Suprapubic skin (tissue), 4 donors: ENCODE results near the gene HSPG2. TPM values are rescaled to one million over a fixed set of nuclear protein-coding genes. Genes with fewer than 3 reads are reported as not detected.
A peak's percentile ranks its signal among the peaks of the same experiment; 100 is the strongest.

Experiments used
- DNase-seq, 2 donors: peaks; one replicate each; pipeline ENCODE4 v3.0.0-alpha.2; 2019; ENCODE audit warnings: low spot score in 2 of 2
- H3K27ac ChIP-seq: fragments of 200-600 bp; sonication (generic); one replicate; pipeline ENCODE4 v1.5.1; 2019
- H3K27me3 ChIP-seq: fragments of 200-600 bp; sonication (generic); one replicate; pipeline ENCODE4 v1.5.1; 2019
- H3K36me3 ChIP-seq: fragments of 200-600 bp; sonication (generic); one replicate; pipeline ENCODE4 v1.5.1; 2019
- H3K4me1 ChIP-seq: fragments of 200-600 bp; sonication (generic); one replicate; pipeline ENCODE4 v1.5.1; 2019
- H3K4me3 ChIP-seq: fragments of 200-600 bp; sonication (generic); one replicate; pipeline ENCODE4 v1.5.1; 2019; ENCODE audit warnings: mild to moderate bottlenecking
- H3K9me3 ChIP-seq: fragments of 200-600 bp; sonication (generic); one replicate; pipeline ENCODE4 v1.5.1; 2019
- EP300 ChIP-seq: sonication (generic); formaldehyde crosslinking; IDR thresholded peaks from one replicate; pipeline ENCODE4 v1.6.1; 2017; ENCODE audit warnings: antibody characterized with exemption
- POLR2A ChIP-seq, 2 donors: fragments of 450-650 bp; IDR thresholded peaks; one replicate each; pipeline ENCODE4 v1.6.1; 2017; ENCODE audit warnings: antibody characterized with exemption in 2 of 2, mild to moderate bottlenecking in 2 of 2, moderate library complexity in 2 of 2
- POLR2AphosphoS5 ChIP-seq, 3 donors: sonication (generic); formaldehyde crosslinking; IDR thresholded peaks; one replicate each; pipeline ENCODE4 v1.6.1; 2017; ENCODE audit warnings: antibody characterized with exemption in 3 of 3
- WGBS: methylation state at CpG from one replicate; pipeline ENCODE4 v1.1.5; 2018; 5-methylcytosine and 5-hydroxymethylcytosine counted together
- total RNA-seq, 4 donors: library from RNA; depleted of rRNA; stranded (reverse); fragments of >200 nt; gene quantifications; one replicate each; pipeline ENCODE4 v1.1.0, GENCODE V29; 2016
- TF ChIP-seq, protein P1 (sequence below), 2 donors: fragments of 200-600 bp in 1 of 2; fragments of 450-650 bp in 1 of 2; sonication (generic) in 1 of 2; IDR thresholded peaks; one replicate each; pipeline ENCODE4 v1.5.1; 2016 to 2019; ENCODE audit warnings: antibody characterized with exemption in 2 of 2, mild to moderate bottlenecking in 1 of 2, moderate library complexity in 1 of 2

HSPG2 gene
- total RNA-seq, 4 donors from 2014 or later: 97.5 to 164 (median 131) TPM

DNA sequence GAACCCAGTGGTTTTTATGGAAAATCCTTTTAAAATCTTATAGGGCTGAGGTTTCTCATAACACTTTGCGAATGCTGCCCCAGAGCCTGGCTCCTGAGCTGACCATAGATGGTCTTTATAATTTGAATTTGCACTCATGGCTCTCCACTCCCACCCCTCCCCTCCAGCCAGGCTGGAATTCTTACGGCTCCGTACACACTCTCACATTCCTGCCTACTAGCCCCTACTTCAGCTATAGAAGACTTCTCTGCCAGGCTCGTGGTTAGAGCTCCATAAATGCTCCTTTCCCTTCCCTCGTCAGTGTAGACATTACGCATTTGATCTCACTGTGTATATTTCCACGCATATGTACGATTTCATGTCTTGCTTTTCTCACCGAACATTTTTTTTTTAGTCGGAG is 5.4 kb upstream of the HSPG2 start:
- no peaks in the 10 kb centered on the region for H3K27me3 ChIP-seq
- H3K9me3 ChIP-seq: no peaks in the 10 kb centered on the region
- 85% methylated on average over 10 of the region's 10 CpGs for WGBS
- peaks cover 53% of the 10 kb centered on the region for H3K4me1 ChIP-seq
- no peak overlapping the region for H3K4me3 ChIP-seq
- TF ChIP-seq EP300 (no peak), POLR2AphosphoS5 (IDR thresholded peaks at IDR 0.05) (no peak), POLR2A (IDR thresholded peaks at IDR 0.05) (no peak)
- TF ChIP-seq, protein P1, sequence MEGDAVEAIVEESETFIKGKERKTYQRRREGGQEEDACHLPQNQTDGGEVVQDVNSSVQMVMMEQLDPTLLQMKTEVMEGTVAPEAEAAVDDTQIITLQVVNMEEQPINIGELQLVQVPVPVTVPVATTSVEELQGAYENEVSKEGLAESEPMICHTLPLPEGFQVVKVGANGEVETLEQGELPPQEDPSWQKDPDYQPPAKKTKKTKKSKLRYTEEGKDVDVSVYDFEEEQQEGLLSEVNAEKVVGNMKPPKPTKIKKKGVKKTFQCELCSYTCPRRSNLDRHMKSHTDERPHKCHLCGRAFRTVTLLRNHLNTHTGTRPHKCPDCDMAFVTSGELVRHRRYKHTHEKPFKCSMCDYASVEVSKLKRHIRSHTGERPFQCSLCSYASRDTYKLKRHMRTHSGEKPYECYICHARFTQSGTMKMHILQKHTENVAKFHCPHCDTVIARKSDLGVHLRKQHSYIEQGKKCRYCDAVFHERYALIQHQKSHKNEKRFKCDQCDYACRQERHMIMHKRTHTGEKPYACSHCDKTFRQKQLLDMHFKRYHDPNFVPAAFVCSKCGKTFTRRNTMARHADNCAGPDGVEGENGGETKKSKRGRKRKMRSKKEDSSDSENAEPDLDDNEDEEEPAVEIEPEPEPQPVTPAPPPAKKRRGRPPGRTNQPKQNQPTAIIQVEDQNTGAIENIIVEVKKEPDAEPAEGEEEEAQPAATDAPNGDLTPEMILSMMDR (IDR thresholded peaks at IDR 0.05): no peak
- H3K36me3 ChIP-seq: no peaks in the 10 kb centered on the region
- no peak overlapping the region for H3K27ac ChIP-seq
- no peak for DNase-seq

DNA sequence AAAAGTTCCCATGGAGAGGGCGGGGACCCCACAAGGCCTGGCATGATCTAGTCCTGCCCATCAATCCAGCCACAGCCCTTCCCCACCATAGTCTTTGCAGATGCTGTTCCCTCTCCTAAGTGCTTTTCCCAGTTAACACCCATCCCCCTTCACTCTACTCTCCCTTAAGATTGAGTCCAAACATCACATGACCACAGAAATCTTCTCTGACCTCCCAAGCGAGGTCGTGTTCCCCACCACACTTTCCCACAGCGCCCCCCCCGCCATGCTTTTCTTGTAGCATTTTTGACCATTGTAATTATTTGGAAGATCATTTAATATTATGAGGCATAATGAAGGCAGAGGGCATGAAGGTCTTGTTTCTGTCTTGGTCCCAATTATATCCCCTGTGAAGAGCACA is 4.3 kb upstream of the HSPG2 start:
- DNase-seq: no peak
- Histone ChIP-seq H3K9me3 (no peaks in the 10 kb centered on the region), H3K4me1 (peaks cover 53% of the 10 kb centered on the region), H3K27me3 (no peaks in the 10 kb centered on the region), H3K27ac (no peak overlapping the region), H3K36me3 (no peaks in the 10 kb centered on the region), H3K4me3 (no peak overlapping the region)
- TF ChIP-seq POLR2A (IDR thresholded peaks at IDR 0.05) (no peak), POLR2AphosphoS5 (IDR thresholded peaks at IDR 0.05) (no peak), EP300 (no peak)
- TF ChIP-seq, protein P1 (IDR thresholded peaks at IDR 0.05): no peak
- 88% methylated on average over 5 of the region's 5 CpGs for WGBS

DNA sequence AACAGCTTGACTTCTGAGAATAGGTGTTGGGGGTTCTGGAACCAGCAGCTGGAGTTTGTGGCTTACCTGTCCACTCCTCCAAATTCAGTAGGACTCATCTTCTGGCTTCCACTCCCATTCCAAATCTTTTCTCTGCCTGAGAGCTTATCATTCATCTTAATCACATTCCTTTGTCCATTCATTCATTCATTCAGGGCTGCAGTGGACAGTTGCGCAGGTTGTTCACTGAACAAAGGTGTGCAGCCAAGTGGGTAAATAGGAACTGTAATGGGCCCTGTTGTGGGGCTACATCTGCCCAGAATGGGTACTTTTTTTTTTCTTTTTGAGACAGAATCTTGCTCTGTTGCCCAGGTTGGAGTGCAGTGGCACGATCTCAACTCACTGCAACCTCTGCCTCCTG is 3.4 kb upstream of the HSPG2 start:
- Histone ChIP-seq H3K27me3 (no peaks in the 10 kb centered on the region), H3K9me3 (no peaks in the 10 kb centered on the region), H3K4me1 (peaks cover 61% of the 10 kb centered on the region), H3K36me3 (no peaks in the 10 kb centered on the region), H3K27ac (peak overlapping the region; percentile 89), H3K4me3 (no peak overlapping the region)
- TF ChIP-seq POLR2A (IDR thresholded peaks at IDR 0.05) (no peak), EP300 (no peak), POLR2AphosphoS5 (IDR thresholded peaks at IDR 0.05) (no peak)
- TF ChIP-seq, protein P1 (IDR thresholded peaks at IDR 0.05): no peak
- DNase-seq: no peak
- WGBS: 97% methylated on average over 2 of the region's 2 CpGs

DNA sequence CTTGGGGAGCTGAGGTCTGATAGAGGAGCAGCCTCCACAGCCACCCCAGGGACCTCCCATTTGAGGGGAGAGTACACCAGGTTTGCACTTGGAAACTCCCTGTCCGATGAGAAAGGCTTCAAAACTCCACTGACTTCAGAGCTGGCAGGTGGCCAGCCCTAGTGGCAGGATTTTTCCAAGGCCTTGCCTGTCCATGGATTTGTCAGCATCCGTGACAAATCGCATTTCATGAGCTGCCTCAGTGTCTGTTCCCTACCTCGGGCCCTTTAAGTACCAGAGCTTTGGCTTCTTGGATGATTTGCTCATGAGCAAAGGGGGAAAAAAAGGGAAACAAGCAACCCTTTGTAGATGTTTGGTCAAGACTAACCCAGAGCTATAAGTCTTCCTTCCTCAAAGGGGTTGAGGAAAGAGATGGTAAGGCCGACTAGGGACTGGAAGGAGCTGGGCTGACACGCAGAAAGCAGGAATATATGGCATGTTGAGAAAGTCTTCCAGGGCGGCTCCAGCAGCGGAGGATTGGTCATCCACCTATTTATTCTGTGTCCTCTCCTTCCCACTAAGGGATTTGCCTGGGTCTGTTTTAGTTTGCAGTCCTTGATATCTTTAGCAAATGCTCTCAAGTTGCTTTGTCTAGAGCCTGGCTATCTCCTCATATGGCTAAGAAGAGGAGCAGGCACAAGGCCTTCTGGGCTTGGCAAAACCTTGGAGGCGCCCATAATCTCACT is 2.7 kb upstream of the HSPG2 start:
- DNase-seq: peak; percentile 93 to 94
- peaks cover 68% of the 10 kb centered on the region for H3K4me1 ChIP-seq
- TF ChIP-seq POLR2A (IDR thresholded peaks at IDR 0.05) (no peak), POLR2AphosphoS5 (IDR thresholded peaks at IDR 0.05) (peak in 2 of 3 donors; percentile 15 to 74), EP300 (no peak)
- TF ChIP-seq, protein P1 (IDR thresholded peaks at IDR 0.05): peak; percentile 47 to 52
- no peaks in the 10 kb centered on the region for H3K36me3 ChIP-seq
- no peaks in the 10 kb centered on the region for H3K27me3 ChIP-seq
- H3K4me3 ChIP-seq: no peak overlapping the region
- WGBS: 48% methylated on average over 9 of the region's 9 CpGs
- H3K9me3 ChIP-seq: no peaks in the 10 kb centered on the region
- peak overlapping the region; percentile 89 for H3K27ac ChIP-seq

DNA sequence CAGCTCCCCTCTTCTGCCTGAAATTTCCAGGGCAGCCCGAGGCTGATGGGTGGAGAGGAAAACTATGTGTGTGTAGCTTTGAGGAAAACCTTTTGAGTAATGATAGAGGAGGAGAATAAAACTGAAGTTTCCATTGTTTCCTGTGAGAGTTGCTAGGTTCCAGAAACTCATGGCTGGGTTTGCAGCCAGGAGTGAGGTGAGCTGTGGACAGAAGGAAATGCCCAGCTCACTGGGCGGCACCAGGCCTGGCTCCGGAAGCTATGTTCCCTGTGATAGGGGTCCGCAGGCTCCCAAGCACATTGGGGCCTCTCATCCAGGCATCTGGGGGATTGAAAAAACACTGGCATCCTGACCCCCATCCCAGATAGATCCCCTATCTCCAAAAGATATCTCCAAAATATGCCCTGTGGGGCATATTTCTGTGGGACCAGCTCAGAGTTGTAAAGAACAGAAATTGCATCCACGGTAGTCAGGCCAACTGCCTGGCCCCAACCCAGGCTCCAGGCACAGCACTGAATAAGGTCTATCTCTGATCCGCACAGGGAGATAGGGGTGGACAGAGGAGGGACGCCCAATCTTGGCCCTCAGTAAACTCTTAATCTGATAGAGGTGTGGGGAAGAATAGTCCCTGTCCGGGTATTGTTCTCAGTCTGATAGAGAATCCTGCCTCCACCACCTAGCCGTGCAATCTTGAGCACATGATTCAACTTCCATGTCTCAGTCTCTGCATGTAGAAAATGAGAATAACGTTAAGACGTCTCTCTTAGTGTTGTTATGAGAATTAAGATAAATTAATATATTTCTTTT is 1.8 kb upstream of the HSPG2 start:
- no peak for TF ChIP-seq POLR2AphosphoS5 (IDR thresholded peaks at IDR 0.05)
- TF ChIP-seq, protein P1 (IDR thresholded peaks at IDR 0.05): no peak
- TF ChIP-seq POLR2A (IDR thresholded peaks at IDR 0.05): no peak
- TF ChIP-seq EP300: no peak
- H3K27me3 ChIP-seq: no peaks in the 10 kb centered on the region
- peaks cover 73% of the 10 kb centered on the region for H3K4me1 ChIP-seq
- H3K27ac ChIP-seq: peak overlapping the region; percentile 89
- no peaks in the 10 kb centered on the region for H3K9me3 ChIP-seq
- H3K4me3 ChIP-seq: no peak overlapping the region
- H3K36me3 ChIP-seq: no peaks in the 10 kb centered on the region
- no peak for DNase-seq
- 56% methylated on average over 10 of the region's 11 CpGs for whole genome bisulfite sequencing
